Transverse colon (tissue), 3 donors: ENCODE results near the gene IBA57.
"Not testable (repeated sequence)": the region's sequence is repeated elsewhere in the genome, so short reads cannot be mapped to it uniquely, and the experiment has no call there.

ENCODE experiments used
- CTCF ChIP-seq, 5 experiments: fragments of 200-600 bp in 3 of 5; fragments of 450-650 bp in 2 of 5; sonication (generic) in 3 of 5; IDR thresholded peaks; 1 replicate in 2 of 5; 2 replicates in 3 of 5; pipeline ENCODE4 v1.5.1; 2016 to 2017; ENCODE audit warnings: antibody characterized with exemption in 5 of 5, inconsistent platforms in 3 of 5, mild to moderate bottlenecking in 2 of 5, moderate library complexity in 1 of 5
- EP300 ChIP-seq: sonication (generic); formaldehyde crosslinking; IDR thresholded peaks from one replicate; pipeline ENCODE4 v1.6.1; 2017; ENCODE audit warnings: antibody characterized with exemption, low read depth
- POLR2A ChIP-seq: fragments of 450-650 bp; IDR thresholded peaks from one replicate; pipeline ENCODE4 v1.6.1; 2016; ENCODE audit warnings: antibody characterized with exemption, mild to moderate bottlenecking, moderate library complexity

DNA sequence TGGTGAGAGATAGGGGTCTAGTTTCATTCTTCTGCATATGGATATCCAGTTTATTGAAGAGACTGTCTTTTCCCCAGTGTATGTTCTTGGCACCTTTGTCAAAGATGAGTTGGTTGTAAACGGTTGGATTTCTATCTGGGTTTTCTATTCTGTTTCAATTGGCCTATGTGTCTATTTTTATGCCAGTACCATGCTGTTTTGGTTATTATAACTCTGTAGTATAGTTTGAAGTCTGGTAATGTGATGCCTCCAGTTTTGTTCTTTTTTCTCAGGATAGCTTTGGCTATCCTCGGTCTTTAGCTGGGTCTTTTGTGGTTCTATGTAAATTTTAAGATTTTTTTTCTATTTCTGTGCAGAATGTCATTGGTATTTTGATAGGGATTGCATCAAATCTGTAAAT, 22.6 kb downstream of the IBA57 start:
- not testable (repeated sequence) for TF ChIP-seq CTCF (IDR thresholded peaks at IDR 0.05); EP300; POLR2A
